GM18858 (cell line): Measurements from ENCODE around the gene E2F4.

Experiments
- ATAC-seq: cut with Tn5 transposase; IDR thresholded peaks from one replicate; pipeline ENCODE4 v1.9.1; 2021; ENCODE audit not compliant: unreplicated experiment

Gene E2F4

GRCh38 chr16:67157106-67157748 is 34.7 kb upstream of the E2F4 start:
- no peak for ATAC-seq

- no peak for ATAC-seq
These were observed 33.9 kb upstream of the E2F4 start for GRCh38 chr16:67157892-67158635.

GRCh38 chr16:67158637-67159600 is 33.0 kb upstream of the E2F4 start:
- no peak for ATAC-seq

- no peak for ATAC-seq
These were observed 30.3 kb upstream of the E2F4 start for GRCh38 chr16:67161595-67162058.

- no peak for ATAC-seq
These were observed 29.3 kb upstream of the E2F4 start for GRCh38 chr16:67162506-67163163.

- no peak for ATAC-seq
These were observed 28.6 kb upstream of the E2F4 start for GRCh38 chr16:67163164-67163998.

GRCh38 chr16:67163999-67164558 is 27.9 kb upstream of the E2F4 start:
- no peak for ATAC-seq

GRCh38 chr16:67164599-67165061 is 27.3 kb upstream of the E2F4 start, which contains the start of gene HSF4:
HSF4 (plus strand) TSS chr16:67164745; CDS start chr16:67164812, 67 bp downstream.
- no peak for ATAC-seq

GRCh38 chr16:67165121-67166078 is 26.6 kb upstream of the E2F4 start:
- ATAC-seq, result no peak

- no peak for ATAC-seq
These were observed 25.8 kb upstream of the E2F4 start for GRCh38 chr16:67166110-67166547.

- no peak for ATAC-seq
These were observed 25.3 kb upstream of the E2F4 start for GRCh38 chr16:67166598-67167168.

GRCh38 chr16:67167588-67167987 is 24.4 kb upstream of the E2F4 start:
- ATAC-seq, result no peak

- no peak for ATAC-seq
These were observed 22.9 kb upstream of the E2F4 start for GRCh38 chr16:67169011-67169451.

- ATAC-seq, result no peak
These were observed 22.2 kb upstream of the E2F4 start for GRCh38 chr16:67169642-67170167.

GRCh38 chr16:67170168-67170948 is 21.6 kb upstream of the E2F4 start, which contains the start of gene NOL3:
NOL3 (plus strand) TSS chr16:67170538.
- peak; percentile 23 for ATAC-seq

- no peak for ATAC-seq
These were observed 20.9 kb upstream of the E2F4 start for GRCh38 chr16:67170949-67171649.
